Stimulated activated memory B cell treated with anti-CD40 and anti-IgM and Interleukin-4, amounts not matched to agents 10 μg/mL and 1 μg/mL and 100 μg/mL, for 72 hours (primary cell): ENCODE measurements around the gene LMCD1.
"Not testable (repeated sequence)": the region's sequence is repeated elsewhere in the genome, so short reads cannot be mapped to it uniquely, and the experiment has no call there.

ENCODE experiments used
- ATAC-seq: fragments of 150-1000 bp; cut with Tn5 transposase; 2 replicates; pipeline ENCODE4 v1.10.0; 2021
- H3K27ac Mint-ChIP-seq: one replicate; pipeline ENCODE4 v1.8.0; 2022; ENCODE audit warnings: mild to moderate bottlenecking, mixed read lengths
- H3K27me3 Mint-ChIP-seq: one replicate; pipeline ENCODE4 v1.8.0; 2022; ENCODE audit warnings: mixed read lengths
- H3K36me3 Mint-ChIP-seq: one replicate; pipeline ENCODE4 v1.8.0; 2022; ENCODE audit warnings: mixed read lengths
- H3K4me1 Mint-ChIP-seq: one replicate; pipeline ENCODE4 v1.8.0; 2022; ENCODE audit warnings: mixed read lengths
- H3K4me3 Mint-ChIP-seq: one replicate; pipeline ENCODE4 v1.8.0; 2022; ENCODE audit warnings: mild to moderate bottlenecking, moderate library complexity, mixed read lengths
- H3K9me3 Mint-ChIP-seq: one replicate; pipeline ENCODE4 v1.8.0; 2022; ENCODE audit warnings: mixed read lengths

Gene LMCD1

DNA sequence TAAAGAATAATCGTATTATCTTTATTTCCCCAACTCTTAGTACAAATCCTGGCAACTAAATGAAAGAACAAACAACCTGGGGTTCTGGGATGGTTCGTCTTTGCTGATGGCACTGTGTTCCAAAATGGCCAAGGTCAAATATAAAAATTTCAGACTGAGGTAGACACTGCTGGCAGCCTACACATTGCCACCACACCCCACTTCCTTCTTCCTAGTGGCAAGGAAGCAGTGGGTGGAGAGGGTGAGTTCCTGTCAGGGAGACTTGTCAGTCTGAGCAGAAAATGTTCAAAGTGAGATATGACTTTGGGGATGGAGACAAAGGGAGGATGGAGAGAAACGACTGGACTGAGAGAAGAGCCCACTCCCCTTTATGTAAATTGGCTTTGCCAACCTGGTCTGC lies 69.6 kb downstream of the LMCD1 start:
- H3K36me3 Mint-ChIP-seq = peaks cover 23% of the 10 kb centered on the region
- peak; percentile 45 for ATAC-seq
- no peak overlapping the region for H3K4me3 Mint-ChIP-seq
- no peaks in the 10 kb centered on the region for H3K9me3 Mint-ChIP-seq
- peaks cover 11% of the 10 kb centered on the region for H3K4me1 Mint-ChIP-seq
- H3K27me3 Mint-ChIP-seq = no peaks in the 10 kb centered on the region
- H3K27ac Mint-ChIP-seq = peak overlapping the region; percentile 19

DNA sequence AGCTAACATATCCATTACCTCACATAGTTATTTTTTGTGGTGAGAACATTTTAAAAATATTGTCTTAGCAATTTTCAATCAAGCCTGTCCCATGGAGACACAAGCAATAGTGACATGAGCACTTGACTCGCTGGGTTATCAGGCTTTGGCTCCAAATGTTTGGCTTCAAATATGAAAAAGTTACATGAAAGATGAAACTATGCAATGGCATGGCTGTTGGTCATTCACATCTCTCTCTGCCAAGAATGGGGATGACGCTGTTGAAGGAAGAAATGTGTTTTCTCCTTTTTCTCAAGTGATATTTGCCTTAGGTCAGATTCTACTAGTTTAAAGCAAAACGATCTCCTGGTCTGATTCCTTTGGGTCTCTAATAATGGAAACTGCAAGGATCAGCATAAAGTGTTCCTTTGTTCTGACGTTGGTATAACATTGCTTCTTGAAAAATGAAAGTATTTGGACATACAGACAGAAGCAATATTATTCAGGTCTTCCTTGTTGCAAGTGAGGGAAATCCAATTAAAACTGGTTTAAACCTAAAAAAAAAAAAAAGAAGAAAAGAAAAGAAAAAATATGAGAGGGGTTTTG lies 71.8 kb downstream of the LMCD1 start:
- H3K4me1 Mint-ChIP-seq = peaks cover 15% of the 10 kb centered on the region
- peaks cover 23% of the 10 kb centered on the region for H3K36me3 Mint-ChIP-seq
- H3K27ac Mint-ChIP-seq = no peak overlapping the region
- ATAC-seq = no peak
- no peaks in the 10 kb centered on the region for H3K9me3 Mint-ChIP-seq
- no peak overlapping the region for H3K4me3 Mint-ChIP-seq
- no peaks in the 10 kb centered on the region for H3K27me3 Mint-ChIP-seq

DNA sequence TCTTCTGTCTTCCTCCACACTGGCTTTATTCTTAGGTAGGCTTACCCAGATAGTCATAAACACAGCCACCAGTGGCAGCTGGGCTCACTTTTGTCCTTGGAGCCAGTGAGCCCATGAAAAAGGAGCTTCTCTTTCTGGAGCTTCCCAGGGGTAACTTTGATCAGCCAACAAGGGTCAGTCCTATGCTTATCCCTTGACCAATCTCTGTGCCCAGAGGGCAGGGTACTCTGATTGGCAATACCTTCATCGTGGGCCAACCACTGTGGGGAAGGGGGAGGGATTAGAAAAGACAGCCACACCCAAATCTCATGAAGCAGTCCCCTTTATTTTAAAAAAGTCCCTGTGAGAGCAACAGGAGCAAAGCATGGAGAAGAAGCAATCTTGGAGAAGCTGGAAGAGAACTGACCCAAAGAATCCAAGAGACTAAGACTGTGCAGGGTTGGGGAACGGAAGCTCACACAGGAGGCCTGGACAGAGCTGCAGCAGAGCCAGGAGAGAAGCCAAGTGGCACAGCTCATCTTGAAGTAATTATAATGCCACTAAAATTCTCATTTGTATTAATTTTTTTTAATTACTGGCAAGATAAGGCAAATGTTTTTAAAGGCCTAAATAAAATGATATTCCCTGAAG lies 72.5 kb downstream of the LMCD1 start:
- H3K27me3 Mint-ChIP-seq = no peaks in the 10 kb centered on the region
- H3K27ac Mint-ChIP-seq = no peak overlapping the region
- no peaks in the 10 kb centered on the region for H3K9me3 Mint-ChIP-seq
- peaks cover 22% of the 10 kb centered on the region for H3K4me1 Mint-ChIP-seq
- no peak for ATAC-seq
- H3K36me3 Mint-ChIP-seq = peaks cover 16% of the 10 kb centered on the region
- H3K4me3 Mint-ChIP-seq = no peak overlapping the region

DNA sequence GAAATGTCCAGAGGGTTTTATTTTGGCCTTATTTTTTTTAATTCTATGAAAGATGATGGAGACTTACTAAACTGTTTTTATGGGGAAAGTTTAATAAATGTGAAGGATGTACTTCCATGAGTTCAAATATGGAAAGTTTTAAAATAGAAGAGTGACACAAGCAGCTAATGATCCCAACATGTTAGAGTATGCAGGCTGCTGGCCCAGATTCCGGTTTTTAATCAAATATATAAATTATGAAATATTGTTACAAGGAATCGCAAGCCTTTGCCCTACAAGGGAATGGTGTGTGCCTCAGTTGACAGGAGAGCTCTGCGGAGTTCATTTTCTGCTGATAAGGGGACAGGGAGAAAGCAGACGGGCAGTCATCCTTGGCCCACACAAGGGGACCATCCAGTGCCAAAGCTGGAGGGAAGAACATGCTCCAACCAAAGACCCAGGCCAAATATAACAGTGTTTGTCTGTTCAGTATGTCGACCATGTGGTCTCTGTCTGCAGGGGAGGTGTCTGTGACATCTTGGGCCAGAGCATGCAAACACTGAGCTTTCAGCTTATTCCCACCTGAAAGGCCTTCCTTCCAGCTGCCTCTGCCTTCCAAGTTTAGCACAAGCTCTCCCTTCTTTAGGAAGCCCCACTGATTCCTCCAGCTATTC lies 73.2 kb downstream of the LMCD1 start:
- no peaks in the 10 kb centered on the region for H3K27me3 Mint-ChIP-seq
- peaks cover 28% of the 10 kb centered on the region for H3K4me1 Mint-ChIP-seq
- no peaks in the 10 kb centered on the region for H3K9me3 Mint-ChIP-seq
- no peak for ATAC-seq
- H3K27ac Mint-ChIP-seq = no peak overlapping the region
- no peak overlapping the region for H3K4me3 Mint-ChIP-seq
- H3K36me3 Mint-ChIP-seq = peaks cover 10% of the 10 kb centered on the region

DNA sequence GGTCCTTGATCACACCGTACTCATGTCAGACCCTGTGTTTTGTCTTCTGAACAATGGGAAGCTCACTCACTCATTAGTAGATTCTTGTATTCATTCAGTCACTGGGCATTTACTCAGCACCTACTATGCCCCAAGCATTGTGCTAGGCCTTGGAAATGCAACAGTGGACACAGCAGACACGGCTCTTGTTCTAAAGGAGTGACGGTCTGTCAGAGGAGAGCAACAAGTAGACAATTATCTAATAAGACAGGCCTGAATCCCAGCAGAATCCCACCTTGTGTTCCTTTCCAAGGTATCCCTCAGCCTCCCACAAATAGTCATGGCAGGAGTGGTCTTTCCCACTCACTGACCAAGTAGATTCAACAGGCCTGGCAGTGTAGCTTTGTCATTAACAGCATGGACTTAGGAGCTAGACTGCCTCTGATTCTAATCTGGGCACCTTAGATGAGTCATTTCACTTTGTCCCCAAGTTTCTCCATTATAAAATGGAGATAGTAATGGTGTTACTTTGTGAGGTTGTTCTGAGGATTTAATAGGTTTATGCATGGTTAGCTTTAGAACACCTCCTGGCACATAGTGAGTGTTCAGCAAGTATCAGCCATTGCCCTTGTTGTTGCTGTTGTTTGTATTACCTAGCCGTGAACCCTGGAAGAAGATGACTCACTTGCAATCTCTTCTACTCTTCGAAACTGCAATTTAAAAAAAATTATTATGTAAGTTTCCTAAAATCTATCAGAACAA lies 73.9 kb downstream of the LMCD1 start:
- ATAC-seq = no peak
- Mint-ChIP-seq H3K4me1 (peaks cover 28% of the 10 kb centered on the region), H3K27me3 (no peaks in the 10 kb centered on the region), H3K36me3 (peaks cover 8% of the 10 kb centered on the region), H3K9me3 (no peaks in the 10 kb centered on the region), H3K27ac (no peak overlapping the region), H3K4me3 (no peak overlapping the region)

DNA sequence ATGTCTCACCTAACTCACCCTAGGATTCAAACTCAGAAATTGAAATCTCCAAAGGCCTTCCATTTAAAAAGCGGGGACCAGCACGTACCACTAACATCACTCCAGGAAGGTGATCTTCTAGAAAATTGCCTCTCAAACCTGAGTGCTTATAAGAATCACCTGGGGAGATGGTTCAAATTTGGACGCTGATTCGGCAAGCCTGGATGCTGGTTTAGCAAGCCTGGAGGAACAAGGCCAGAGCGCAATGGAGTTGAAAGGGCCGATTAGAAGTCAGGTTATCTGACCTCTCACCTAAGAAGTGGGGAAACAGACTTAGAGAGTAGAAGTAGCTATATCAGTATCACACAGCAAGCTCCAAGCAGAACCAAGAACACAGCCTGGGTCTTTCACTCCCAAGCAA lies 74.8 kb downstream of the LMCD1 start:
- Mint-ChIP-seq H3K27ac (no peak overlapping the region), H3K27me3 (no peaks in the 10 kb centered on the region), H3K36me3 (no peaks in the 10 kb centered on the region), H3K4me3 (no peak overlapping the region), H3K9me3 (no peaks in the 10 kb centered on the region), H3K4me1 (peaks cover 19% of the 10 kb centered on the region)
- ATAC-seq = no peak

DNA sequence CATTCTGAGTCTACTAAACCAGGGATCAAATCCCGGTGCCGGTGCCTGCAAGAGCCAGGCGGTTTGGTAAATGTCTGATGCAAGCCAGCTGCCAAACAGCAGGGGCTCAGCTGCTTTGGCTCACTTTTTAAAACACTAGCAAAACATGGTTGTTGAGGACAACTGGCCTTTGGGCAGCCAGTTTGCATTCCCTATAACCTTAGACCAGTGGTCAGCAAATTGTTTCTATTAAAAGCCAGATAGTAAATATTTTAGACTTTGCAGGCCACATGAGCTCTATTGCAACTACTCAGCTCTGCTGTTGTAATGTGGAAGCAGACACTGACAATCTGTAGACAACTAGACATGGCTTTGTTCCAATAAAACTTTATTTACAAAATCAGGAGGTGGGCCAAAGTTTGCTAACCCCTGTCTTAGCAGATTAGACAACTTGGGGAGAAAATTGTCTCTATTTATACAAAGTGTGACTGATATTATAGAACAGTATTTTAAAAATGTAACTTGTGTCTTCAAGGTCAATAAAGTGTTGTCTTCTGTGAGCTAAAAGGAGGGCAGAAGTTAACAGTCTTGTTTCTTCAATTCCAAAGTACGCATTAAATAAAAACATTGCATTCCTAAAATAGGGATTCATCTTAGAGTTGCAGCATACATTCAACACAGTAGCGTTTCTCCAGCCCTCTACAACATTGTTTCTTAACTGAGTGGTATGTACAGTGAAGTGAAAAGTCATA lies 75.4 kb downstream of the LMCD1 start:
- no peak for ATAC-seq
- no peaks in the 10 kb centered on the region for H3K9me3 Mint-ChIP-seq
- peaks cover 18% of the 10 kb centered on the region for H3K4me1 Mint-ChIP-seq
- H3K27ac Mint-ChIP-seq = no peak overlapping the region
- no peaks in the 10 kb centered on the region for H3K27me3 Mint-ChIP-seq
- H3K4me3 Mint-ChIP-seq = no peak overlapping the region
- no peaks in the 10 kb centered on the region for H3K36me3 Mint-ChIP-seq

DNA sequence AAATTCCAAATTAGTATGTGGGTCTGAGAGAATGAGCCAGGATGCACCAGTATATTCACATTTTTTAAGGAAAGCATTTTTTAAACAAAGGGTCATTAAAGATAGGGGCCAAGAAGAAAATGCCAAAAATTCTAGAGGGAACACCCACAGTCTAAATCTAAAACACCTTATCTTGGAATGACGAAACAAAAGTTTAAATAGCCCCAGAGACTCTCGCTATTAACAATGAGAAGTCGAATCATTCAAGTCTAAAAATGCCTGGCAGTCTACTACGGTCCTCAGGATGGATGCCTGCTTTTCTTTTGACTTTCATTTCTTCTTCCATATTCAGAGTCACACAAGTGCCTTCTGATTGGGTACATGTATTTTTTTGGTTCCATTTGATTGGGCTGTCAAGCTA lies 76.7 kb downstream of the LMCD1 start:
- Mint-ChIP-seq H3K4me1 (peaks cover 18% of the 10 kb centered on the region), H3K27me3 (no peaks in the 10 kb centered on the region), H3K36me3 (no peaks in the 10 kb centered on the region), H3K27ac (no peak overlapping the region), H3K9me3 (no peaks in the 10 kb centered on the region), H3K4me3 (no peak overlapping the region)
- ATAC-seq = no peak

DNA sequence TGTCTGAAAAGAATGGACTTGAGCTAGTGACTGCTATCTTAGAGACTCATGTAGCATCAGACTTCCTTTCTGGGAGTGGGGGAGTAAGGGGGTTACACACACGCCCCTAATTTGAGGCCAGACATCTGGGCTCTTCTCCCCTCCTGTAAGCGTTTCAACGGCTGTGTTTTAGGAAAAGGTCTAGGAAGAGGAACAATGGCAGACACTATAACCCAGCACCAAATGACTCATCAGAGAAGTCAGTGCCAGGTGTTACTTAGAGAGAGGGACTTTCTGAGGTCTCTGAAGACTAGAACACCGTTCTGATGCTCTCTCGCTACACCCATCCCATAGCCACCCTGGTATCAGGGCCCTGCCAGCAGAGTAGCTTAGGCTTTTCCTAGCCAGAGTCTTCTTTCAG lies 77.5 kb downstream of the LMCD1 start:
- H3K27me3 Mint-ChIP-seq = no peaks in the 10 kb centered on the region
- ATAC-seq = peak; percentile 84

DNA sequence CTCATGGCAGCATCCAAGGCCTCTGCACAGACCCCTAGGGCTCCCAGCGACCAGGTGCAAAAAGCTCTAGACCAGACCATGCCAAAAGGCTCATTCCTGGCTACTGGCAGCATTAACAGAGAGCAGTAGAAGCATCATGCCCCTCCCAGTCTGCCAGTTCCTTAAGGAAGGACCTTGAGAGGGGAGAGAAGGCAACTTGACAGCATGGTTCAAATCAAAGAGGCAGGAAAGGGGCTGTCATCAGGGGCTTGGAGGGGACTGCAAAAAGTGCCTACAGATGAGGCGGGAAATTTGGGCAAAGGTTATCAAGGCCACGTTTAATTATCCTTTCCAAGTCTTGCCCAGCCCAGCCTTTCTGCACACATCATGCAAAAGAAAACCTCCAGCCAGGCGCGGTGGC lies 78.3 kb downstream of the LMCD1 start:
- no peaks in the 10 kb centered on the region for H3K27me3 Mint-ChIP-seq
- H3K9me3 Mint-ChIP-seq = no peaks in the 10 kb centered on the region
- no peak for ATAC-seq
- peaks cover 18% of the 10 kb centered on the region for H3K4me1 Mint-ChIP-seq
- H3K27ac Mint-ChIP-seq = no peak overlapping the region
- H3K4me3 Mint-ChIP-seq = no peak overlapping the region
- no peaks in the 10 kb centered on the region for H3K36me3 Mint-ChIP-seq

More for the DNA sequence above, 77.5 kb downstream of the LMCD1 start:
- Mint-ChIP-seq H3K4me1 (peaks cover 18% of the 10 kb centered on the region), H3K9me3 (no peaks in the 10 kb centered on the region), H3K36me3 (no peaks in the 10 kb centered on the region), H3K4me3 (no peak overlapping the region), H3K27ac (no peak overlapping the region)

DNA sequence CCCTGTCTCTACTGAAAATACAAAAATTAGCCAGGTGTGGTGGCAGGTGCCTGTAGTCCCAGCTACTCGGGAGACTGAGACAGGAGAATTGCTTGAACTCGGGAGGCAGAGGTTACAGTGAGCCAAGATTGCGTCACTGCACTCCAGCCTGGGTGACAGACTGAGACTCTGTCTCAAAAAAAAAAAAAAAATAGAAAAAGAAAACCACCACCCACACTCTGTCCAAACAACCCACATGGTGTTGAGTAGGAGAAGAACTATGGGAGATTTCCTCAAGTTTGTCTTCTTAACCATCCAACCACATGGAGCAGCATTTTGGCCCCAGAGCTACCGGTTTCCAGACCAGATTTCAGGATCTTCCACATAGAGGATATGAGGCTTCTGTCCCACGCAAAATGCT lies 78.8 kb downstream of the LMCD1 start:
- H3K4me3 Mint-ChIP-seq, ATAC-seq, H3K27ac Mint-ChIP-seq, H3K36me3 Mint-ChIP-seq, H3K27me3 Mint-ChIP-seq, H3K9me3 Mint-ChIP-seq: not testable (repeated sequence)
- H3K4me1 Mint-ChIP-seq = peaks cover 18% of the 10 kb centered on the region

DNA sequence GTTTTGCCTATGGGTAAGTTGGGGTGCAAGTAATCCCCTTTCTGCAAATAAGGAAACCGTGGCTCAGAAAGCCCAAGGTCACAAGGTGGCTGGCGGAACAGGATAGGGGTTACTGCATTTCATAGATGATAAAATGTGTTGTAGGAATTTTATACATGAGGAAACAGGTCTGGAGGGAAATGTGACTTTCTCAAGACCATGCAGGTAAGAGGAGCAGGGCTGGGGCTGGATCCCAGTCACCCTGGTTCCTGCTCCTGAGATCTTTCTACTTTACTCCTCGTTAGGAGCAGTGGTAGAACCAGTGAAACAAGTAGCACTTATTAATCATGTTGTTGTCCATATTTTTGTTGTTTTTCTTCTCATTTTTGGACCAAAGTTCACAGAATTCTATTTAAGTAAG lies 79.8 kb downstream of the LMCD1 start:
- Mint-ChIP-seq H3K4me3 (no peak overlapping the region), H3K9me3 (no peaks in the 10 kb centered on the region), H3K4me1 (peaks cover 18% of the 10 kb centered on the region), H3K27me3 (no peaks in the 10 kb centered on the region), H3K27ac (no peak overlapping the region), H3K36me3 (no peaks in the 10 kb centered on the region)
- ATAC-seq = no peak

DNA sequence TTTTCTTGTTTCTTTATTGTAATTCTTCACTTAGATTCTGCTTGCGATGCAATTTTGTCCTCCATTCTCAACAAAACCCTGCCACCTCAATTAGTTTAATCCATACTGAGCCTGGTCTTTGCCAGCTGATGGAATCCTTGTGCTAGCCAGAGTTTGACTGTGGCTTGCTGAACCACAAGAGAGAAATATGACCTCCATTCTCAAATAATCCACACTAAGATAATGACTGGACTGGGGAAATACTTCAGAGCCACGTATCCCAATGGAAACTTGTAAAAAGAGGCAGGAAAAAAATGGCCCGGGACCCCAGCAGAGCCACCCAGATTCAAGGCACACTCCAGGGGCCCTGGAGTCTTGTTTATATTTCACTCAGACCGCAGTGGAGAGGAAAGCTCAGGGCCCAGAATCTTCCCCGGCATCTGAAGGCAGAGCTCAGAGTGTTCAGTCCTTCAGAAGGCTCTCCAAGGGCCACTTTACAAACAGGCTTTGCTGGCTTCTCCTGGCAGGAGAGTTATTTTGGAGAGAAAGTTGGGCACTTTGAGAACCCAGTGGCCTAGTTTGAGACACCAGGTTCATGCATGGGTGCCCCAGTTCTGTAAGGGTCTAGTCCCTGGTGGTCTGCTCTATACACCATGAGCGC lies 80.3 kb downstream of the LMCD1 start:
- Mint-ChIP-seq H3K27ac (no peak overlapping the region), H3K4me1 (peaks cover 18% of the 10 kb centered on the region), H3K36me3 (no peaks in the 10 kb centered on the region), H3K27me3 (no peaks in the 10 kb centered on the region), H3K9me3 (no peaks in the 10 kb centered on the region), H3K4me3 (no peak overlapping the region)
- no peak for ATAC-seq

DNA sequence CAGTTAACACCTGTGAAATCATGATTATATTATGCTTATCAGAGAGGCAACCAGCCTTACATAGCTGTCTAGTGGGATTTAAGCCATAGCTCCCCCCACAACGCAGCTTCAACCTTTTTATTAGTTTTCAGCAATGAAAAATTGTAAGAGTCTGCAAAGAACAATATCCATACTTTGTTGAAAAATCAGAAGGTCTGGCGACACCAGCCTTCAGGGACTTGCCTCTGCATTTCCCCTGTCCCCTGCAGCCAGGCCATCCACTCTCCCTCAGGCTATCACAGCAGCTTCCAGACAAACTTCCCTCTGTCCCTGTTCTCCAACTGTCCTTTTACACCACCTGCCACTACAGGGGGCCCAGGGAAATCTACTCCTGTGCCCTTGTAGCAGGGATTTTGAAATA lies 83.0 kb downstream of the LMCD1 start:
- Mint-ChIP-seq H3K36me3 (no peaks in the 10 kb centered on the region), H3K4me1 (peaks cover under 1% of the 10 kb centered on the region)
- ATAC-seq = no peak

More for the DNA sequence above, 83.0 kb downstream of the LMCD1 start:
- H3K4me3 Mint-ChIP-seq = no peak overlapping the region
- no peaks in the 10 kb centered on the region for H3K27me3 Mint-ChIP-seq
- H3K27ac Mint-ChIP-seq = no peak overlapping the region
- H3K9me3 Mint-ChIP-seq = no peaks in the 10 kb centered on the region
